GM21526 (cell line): ENCODE measurements around the gene PRRC2C.
"Not testable (repeated sequence)": the region's sequence is repeated elsewhere in the genome, so short reads cannot be mapped to it uniquely, and the experiment has no call there.

Experiments used
- ATAC-seq: cut with Tn5 transposase; IDR thresholded peaks from one replicate; pipeline ENCODE4 v1.9.1; 2021; ENCODE audit warnings: moderate library complexity; ENCODE audit not compliant: unreplicated experiment, low FRiP score

Gene PRRC2C

DNA sequence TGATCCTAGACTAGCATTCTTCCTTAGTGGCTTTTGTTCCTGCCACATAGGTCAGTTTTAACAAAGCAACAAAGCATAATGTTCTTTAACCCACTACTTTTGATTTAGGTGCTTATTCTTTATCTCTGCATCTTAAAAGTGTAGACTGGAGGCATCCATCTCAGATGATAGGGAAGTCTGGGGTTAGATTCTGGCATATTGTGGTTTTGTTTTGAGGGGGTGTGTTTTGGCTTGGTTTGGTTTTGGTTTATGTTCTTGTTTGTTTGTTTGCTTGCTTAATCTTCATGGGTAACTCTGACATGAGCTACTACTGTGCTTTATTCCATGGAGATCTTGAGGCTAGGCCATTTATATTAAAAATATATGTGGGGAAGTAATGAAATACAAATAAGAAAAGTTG lies 96.4 kb downstream of the PRRC2C start:
- ATAC-seq = no peak

DNA sequence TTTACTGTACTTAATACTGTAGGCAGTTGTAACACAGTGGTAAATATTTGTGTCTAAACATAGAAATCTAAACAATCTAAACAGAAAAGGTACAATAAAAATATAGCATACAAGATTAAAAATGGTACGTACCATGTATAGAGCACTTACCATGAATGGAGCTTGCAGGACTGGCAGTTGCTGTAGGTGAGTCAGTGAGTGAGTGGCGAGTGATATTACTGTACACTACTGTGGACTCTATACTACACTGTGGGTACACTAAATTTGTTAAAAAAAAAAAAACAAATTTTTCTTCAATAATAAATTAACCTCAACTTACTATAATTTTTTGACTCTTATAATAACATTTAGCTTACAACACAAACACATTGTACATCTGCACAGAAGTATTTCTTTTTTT lies 97.3 kb downstream of the PRRC2C start:
- ATAC-seq = no peak

DNA sequence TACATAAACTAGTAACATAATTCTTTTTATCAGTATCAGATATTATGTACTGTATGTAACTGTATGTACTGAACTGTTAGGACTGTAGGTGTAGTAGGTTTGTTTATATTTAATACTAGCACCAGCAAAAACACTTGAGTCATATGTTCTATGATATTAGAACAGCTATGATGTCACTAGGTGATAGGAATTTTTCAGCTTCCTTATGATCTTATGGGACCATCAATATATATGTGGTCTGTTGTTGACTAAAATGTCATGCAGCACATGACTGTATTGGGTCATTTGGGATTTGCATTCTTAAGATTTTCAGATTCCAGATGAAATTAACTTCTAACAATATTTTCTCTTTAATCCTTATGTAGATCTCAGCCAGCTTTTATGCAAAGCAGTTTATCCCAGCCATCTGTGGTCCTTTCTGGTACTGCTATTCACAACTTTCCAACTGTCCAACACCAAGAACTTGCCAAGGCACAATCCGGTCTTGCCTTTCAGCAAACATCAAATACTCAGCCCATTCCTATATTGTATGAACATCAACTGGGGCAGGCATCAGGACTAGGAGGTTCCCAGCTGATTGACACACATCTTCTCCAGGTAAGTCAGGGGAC lies 98.4 kb downstream of the PRRC2C start:
- ATAC-seq = no peak

DNA sequence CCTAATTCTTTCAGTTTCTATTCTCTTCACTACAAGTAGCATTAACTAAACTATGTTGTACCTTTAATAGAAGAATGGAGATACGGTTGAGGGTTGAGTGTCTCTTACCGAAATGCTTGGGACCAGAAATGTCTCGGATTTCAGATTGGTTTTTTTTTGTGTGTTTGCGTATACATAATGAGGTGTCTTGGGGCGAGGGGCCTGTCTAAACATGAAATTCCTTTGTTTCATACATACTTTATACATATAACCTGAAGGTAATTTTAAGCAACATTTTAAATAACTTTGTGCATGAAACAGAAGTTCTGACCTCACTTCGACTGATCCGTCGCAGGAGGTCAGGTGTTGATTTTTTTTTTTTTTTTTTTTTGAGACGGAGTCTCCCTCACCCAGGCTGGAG lies 100.4 kb downstream of the PRRC2C start:
- no peak for ATAC-seq

DNA sequence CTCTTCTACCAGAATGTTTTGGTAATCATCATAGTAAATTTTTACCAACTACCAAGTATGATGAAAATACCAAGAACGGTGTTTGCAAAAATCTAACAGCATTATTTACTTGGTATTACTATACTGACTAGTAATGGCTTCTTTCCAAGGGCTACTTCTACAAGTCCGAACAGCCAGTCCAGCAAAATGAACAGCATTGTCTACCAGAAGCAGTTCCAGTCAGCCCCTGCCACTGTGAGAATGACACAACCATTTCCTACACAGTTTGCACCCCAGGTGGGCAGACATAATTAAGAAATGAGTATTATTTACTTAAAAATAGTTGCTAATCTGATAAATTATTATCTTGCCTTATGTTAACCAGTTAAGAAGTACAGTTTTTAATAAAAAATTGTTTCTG lies 102.9 kb downstream of the PRRC2C start:
- no peak for ATAC-seq

DNA sequence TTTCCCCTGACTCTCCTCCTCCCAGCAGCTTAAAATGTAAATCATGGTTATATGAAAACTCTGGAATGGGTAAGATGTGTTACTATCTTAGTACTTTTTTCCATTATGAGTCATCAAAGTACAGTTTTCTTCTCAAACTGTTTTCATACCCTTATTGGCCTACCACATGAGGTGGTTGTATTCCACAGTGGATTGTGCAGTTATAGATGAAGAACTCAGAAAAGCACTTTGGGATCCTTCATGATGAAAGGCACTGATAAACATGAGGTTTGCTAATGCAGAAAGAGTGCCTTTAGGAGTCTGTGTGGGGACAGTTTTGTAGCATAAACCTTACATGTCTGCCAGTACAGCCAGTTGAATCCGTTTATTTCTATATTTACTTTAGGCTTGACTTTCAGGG lies 104.7 kb downstream of the PRRC2C start:
- no peak for ATAC-seq

DNA sequence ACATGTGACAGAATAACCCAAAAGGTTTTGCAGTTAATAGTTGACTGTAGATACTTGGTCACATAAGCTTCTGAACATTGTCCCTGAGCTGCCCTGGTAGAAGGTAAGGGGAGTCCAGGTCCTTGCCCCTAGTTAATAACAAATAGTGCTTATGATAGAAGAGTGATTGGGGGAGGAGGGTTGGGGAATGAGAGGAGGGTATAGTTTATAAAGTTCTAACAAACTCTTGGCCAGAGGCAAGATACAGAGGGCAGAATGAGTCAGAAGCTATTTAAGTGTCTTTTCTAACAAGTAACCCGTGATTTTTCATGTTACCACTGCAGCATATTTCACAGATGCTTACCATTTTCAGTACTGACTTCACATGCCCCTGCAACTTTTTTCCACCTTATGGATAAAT lies 110.0 kb downstream of the PRRC2C start:
- no peak for ATAC-seq

DNA sequence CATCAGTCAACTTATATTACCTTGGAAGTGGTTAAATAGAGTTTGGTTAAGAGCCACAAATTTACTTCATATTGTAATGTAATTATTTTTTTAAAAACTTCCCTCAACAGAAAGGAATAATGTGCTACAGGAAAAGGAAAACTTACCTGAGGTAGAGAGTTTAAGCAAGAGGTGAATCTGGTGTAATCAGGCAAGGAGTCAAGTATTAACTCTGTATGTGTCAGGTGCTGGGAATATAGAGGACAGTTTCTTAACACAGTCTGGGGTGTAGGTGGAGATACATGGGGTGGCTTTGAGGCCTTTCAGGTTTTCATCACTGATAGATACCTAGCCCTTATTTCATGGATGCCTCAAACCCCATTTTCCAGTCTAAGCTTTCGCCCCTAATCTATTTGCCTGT lies 110.8 kb downstream of the PRRC2C start:
- no peak for ATAC-seq

DNA sequence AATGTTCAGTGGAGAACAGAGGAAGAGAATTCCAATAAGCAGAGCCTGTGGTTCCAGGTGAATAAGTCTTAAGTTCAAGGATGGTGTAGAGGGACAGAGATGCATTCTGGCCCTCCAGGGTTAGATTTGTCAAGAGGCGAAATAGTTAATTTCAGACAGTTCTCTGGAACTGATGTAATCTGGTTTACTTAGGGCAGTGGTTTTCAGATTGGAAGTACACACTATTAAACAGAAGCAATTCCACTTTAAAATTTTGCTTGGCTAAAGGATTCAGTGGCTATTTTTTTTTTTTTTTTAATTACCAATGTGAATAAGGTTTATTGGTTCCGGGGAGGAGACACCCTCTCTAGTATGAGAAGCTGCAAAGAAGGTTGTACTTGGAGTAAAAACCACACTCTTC lies 111.4 kb downstream of the PRRC2C start:
- no peak for ATAC-seq

DNA sequence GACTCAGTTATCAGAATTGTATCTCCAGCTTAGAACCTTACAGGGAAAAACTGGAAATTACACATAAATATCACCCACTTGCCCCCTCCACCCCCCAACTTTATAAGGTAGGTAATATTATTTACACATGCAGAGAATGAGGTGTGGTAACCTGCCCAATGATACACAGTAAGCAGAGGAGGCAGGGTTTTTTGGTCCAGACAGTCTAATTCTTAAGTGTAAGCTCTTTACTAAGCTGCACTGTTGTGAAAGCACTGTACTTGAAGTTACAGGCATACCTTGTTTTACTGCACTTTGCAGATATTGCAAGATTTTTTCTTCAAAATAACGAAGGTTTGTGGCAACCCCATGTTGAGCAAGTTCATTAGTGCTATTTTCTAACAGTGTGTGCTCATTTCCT lies 111.9 kb downstream of the PRRC2C start:
- ATAC-seq = no peak

DNA sequence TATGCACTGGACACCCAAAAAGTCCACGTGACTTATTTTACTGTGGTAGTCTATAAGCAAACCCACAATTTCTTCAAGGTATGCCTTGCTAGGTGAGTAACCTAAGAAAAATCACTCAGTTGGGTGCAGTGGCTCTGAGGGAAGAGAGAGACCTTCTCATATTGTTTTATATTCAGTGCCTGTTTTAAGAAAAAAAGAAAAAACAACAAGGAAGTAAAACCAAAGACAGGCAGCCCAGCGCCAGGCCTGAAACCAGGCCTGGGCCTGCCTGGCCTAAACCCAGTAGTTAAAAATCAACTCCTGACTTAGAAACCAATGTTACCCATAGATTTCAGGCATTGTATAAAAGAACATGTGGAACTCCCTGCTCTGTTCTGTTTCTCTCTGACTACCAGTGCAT lies 115.0 kb downstream of the PRRC2C start:
- not testable (repeated sequence) for ATAC-seq

DNA sequence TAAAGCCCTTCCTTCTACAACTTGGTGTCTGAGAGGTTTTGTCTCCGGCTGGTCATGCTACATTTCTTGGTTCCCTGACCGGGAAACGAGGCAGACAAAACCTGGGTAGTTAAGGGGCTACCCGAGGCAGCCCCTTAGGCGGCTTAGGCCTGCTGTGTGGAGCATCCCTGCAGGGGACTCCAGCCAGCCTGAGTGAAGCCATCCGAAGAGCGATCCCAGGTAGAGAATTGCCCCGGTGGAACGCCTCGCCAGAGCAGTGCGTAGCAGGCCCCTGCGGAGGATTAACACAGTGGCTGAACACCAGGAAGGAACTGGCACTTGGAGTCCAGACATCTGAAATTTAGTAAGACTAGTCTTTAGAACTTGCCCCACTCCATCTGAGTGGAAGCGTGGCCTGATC lies 115.5 kb downstream of the PRRC2C start:
- ATAC-seq = no peak

DNA sequence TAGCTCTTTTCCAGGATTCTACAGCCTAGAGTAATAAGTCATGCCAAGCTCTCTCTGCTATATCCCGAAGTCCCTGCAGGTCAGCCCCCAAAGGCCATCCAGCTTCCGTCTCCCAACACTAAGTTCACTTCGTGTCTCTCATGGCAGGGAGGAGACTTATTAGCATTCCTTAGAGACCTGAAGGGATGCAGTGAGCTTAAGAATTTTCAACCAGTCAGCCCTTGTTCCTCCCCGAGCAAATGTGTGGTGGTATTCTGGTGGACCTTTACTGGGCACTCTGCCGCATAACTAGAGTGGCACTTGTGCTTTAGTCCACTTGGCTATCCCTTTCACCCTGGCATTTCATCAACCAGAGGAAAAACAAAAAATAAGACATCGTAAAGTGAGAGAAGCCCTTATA lies 117.7 kb downstream of the PRRC2C start:
- ATAC-seq = not testable (repeated sequence)

DNA sequence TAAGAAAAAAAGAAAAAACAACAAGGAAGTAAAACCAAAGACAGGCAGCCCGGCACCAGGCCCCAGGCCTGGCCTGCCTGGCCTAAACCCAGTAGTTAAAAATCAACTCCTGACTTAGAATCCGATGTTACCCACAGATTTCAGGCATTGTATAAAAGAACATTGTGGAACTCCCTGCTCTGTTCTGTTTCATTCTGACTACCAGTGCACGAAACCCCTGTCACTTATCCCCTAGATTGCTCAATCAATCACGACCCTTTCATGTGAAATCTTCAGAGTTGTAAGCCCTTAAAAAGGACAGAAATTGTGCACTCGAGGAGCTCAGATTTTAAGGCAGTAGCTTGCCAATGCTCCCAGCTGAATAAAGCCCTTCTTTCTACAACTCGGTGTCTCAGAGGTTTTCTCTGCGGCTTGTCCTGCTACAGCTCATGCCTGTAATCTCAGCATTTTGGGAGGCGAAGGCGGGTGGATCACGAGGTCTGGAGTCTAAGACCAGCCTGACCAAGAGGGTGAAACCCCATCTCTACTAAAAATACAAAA lies 121.1 kb downstream of the PRRC2C start:
- ATAC-seq = no peak

DNA sequence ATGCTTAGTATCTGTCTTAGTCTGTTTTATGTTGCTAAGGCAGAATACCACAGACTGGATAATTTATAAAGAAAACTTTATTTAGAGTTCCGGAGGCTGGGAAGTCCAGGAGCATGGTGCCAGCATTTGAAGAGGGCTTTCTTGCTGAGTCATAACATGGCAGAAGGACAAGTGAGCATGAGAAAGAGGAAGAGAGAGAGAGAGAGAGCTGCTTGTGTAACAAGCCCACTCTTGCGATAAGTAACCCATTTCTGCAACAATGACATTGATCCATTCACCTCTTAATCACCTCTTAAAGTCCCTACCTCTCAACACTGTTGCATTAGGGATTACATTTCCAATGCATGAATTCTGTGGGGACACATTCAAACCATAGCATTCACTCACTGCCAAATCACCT lies 125.1 kb downstream of the PRRC2C start:
- ATAC-seq = no peak

DNA sequence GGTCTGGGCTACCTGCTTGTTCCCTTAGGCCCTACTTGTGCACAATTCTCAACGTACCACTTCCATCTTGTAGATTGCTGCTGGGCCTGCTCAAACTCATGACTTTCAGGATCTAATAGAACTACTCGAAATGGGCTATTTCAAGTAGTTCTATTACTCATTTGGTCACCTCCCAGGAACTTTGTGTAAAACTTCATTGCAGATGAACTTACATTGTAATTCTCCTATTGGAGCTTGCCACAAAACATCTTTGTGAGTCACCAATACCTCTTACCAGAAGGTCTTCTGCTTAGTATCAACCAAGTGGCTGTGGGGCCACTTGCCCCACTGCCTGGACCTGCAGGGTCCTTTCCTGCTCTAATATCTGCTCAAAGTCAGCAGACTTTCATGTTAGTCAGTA lies 126.0 kb downstream of the PRRC2C start:
- ATAC-seq = no peak

DNA sequence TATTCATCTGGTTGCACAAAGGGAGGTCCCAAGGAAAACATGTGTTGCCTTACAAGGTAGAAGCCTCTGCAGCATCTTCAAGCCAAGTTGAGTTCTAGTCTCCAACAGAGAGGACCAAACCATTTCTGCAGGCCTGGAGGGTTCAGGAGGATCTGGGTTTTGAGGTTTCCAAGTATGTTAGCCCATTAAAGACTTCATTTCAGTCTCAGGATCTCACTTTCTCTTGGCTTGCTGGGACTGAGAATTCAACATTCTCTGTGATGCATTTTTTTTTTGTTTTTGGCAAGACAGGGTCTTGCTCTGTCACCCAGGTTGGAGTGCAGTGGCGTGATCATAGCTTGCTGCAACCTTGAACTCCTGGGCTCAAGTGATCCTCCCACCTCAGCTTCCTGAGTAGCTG lies 128.0 kb downstream of the PRRC2C start:
- no peak for ATAC-seq

DNA sequence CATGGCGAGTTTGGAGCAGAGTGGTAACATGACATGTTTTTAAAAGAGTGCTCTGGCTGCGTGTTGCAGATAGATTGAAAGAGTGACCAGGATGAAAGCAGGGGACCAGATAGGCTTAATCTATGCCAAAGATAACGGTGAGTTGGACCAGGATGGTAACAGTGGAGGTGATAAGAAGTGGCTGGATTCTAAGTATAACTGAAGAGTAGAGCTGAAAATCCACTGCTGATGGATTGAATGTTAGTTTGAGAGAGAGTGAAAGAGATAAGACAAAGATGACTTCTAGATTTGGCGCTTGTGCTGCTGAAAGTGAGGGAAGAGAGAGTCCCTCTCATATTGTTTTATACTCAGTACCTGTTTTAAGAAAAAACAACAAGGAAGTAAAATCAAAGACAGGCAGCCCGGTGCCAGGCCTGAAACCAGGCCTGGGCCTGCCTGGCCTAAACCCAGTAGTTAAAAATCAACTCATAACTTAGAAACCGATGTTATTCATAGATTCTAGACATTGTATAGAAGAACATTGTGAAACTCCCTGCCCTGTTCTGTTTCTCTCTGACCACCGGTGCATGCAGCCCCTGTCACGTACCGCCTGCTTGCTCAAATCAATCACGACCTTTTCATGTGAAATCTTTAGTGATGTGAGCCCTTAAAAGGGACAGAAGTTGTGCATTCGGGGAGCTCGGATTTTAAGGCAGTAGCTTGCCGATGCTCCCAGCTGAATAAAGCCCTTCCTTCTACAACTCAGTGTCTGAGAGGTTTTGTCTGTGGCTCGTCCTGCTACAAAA lies 130.0 kb downstream of the PRRC2C start:
- ATAC-seq = not testable (repeated sequence)

DNA sequence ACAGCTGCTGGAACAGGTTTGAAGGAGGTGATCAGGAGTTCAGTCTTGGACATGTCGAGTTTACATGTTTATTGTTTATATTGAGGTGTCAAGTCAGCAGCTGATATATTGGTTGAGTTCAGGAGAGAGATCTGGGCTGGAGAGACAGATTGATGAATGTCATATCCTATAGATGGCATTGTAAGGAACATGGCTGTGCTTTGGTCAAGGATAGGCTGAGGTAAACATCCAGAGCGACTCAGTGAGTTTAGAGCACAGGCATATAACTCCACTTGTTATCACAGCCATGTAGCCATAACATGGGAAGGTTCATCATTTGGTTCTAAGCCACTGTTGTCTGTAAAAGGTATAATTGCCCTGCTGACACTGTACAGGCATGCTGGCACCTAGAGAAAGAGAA lies 131.3 kb downstream of the PRRC2C start:
- no peak for ATAC-seq

DNA sequence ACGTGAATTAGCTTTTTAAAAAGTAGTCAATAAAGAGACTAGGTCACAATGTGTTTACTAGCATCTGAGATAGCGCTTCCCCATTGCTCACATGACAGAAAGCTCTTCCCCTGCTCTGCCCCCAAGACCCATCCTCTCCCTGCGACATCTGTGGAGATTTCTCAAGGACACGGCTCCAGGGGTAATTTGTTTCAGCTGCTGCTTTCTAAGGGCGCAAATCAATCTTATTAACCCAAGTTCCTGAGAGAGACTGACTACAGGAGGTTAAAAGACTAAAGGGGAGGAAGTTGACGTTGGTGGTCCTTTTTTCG lies 136.8 kb downstream of the PRRC2C start, which contains the start of gene MYOCOS:
TSS of gene MYOCOS (plus strand) at position 92 of the 311 bp plus-strand sequence. CDS start 1,641 bp downstream, outside the sequence.
- ATAC-seq = no peak

DNA sequence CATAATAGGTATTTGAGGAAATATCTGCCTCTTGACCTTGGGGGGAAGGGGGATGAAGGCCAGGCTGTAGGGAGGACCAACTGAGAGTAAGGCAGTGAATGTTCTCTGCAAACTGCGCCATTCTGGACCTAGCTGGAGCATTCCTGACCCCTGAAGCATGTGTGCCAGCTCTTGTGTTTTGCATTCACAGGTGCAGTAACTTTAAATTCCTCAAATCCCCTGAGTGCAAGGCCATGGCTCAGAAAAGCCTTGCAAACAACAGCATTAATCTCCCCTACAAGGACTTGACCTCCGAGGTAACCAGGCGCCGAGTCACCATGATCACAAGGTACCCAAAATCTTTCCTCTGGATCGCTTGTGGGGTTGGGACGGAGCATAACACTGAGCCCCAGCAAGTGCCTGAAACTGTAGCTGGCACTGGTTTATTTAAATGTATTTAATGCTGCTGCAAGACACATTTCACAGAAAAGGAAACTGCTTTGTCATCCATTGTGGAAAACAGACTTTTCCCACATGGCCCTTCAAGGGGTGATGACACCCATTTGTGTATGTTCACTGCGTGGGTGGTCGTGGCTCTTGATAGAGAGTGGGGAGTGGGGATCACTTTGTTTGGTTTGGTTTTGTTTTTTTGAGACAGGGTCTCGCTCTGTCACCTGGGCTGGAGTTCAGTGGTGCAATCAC lies 138.5 kb downstream of the PRRC2C start:
- ATAC-seq = no peak

DNA sequence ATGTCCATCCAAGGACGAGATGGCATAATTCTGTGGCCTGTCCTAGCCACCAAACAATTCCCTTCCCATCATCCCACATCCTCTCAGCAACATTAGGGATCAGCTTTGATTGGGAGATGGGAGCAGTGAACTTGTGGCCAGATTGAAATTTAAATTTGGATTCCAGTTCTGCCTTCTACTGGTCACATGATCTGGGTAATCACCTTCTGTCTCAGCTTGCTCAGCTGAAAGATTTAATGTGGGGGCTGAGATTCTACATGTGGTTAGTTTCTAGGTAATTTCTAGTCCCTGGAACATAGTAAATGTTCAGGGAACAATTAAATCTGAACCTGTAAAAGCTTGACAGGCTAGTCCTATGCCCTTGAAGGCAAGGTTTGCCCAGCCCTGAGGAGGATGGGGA lies 139.9 kb downstream of the PRRC2C start:
- no peak for ATAC-seq
